MCF 10A (cell line): Measurements from ENCODE around the gene MAT2A. TPM values are rescaled to one million over a fixed set of nuclear protein-coding genes. Genes with fewer than 3 reads are reported as not detected.
A peak's percentile ranks its signal among the peaks of the same experiment; 100 is the strongest.
"Not testable (repeated sequence)": the region's sequence is repeated elsewhere in the genome, so short reads cannot be mapped to it uniquely, and the experiment has no call there.

Experiments
- BruUV-seq: library from RNA; stranded (reverse); fragments of 400-500 nt; replicated peaks from 2 replicates; lab custom pipeline; 2021; lab: Mats Ljungman, UMichigan
- CTCF ChIA-PET: fragments of 300-600 bp; sonication (Branson Sonifier 250); formaldehyde crosslinking; extraction: SDS; loops from one replicate; lab custom pipeline; 2021; ENCODE audit warnings: antibody characterized with exemption, inconsistent platforms; lab: Yijun Ruan, JAX
- POLR2A ChIA-PET: fragments of 300-600, 350-650 bp; sonication (Branson Sonifier 250); formaldehyde crosslinking; extraction: SDS; loops from one replicate; lab custom pipeline; 2020; ENCODE audit warnings: antibody characterized with exemption, inconsistent platforms; lab: Yijun Ruan, JAX
- DNase-seq: peaks from one replicate; pipeline ENCODE4 v3.0.0-alpha.2; 2018; ENCODE audit not compliant: unreplicated experiment
- H3K27ac Mint-ChIP-seq: one replicate; pipeline ENCODE4 v1.8.0; 2022; ENCODE audit warnings: mild to moderate bottlenecking, low read depth, mixed read lengths; ENCODE audit not compliant: unreplicated experiment
- H3K27me3 Mint-ChIP-seq: one replicate; pipeline ENCODE4 v1.8.0; 2022; ENCODE audit warnings: mixed read lengths; ENCODE audit not compliant: insufficient read depth, unreplicated experiment
- H3K36me3 Mint-ChIP-seq: one replicate; pipeline ENCODE4 v1.8.0; 2022; ENCODE audit warnings: mild to moderate bottlenecking, moderate library complexity, mixed read lengths; ENCODE audit not compliant: insufficient read depth, unreplicated experiment
- H3K4me1 Mint-ChIP-seq: one replicate; pipeline ENCODE4 v1.8.0; 2022; ENCODE audit warnings: mixed read lengths; ENCODE audit not compliant: insufficient read depth, unreplicated experiment
- H3K4me3 Mint-ChIP-seq: one replicate; pipeline ENCODE4 v1.8.0; 2022; ENCODE audit warnings: mild to moderate bottlenecking, moderate library complexity, mixed read lengths; ENCODE audit not compliant: unreplicated experiment
- H3K9me3 Mint-ChIP-seq: one replicate; pipeline ENCODE4 v1.8.0; 2022; ENCODE audit warnings: mixed read lengths; ENCODE audit not compliant: unreplicated experiment
- CTCF ChIP-seq: fragments of 200-600 bp; IDR thresholded peaks from one replicate; pipeline ENCODE4 v1.8.0; 2022; ENCODE audit warnings: antibody characterized with exemption, mild to moderate bottlenecking; ENCODE audit not compliant: unreplicated experiment
- intact Hi-C: fragments of 100-400 bp; cut with micrococcal nuclease; formaldehyde crosslinking; loops from 2 replicates; pipeline ENCODE4 v1.14.1; 2022
- total RNA-seq: library from RNA; stranded (reverse); gene quantifications from 2 replicates; pipeline ENCODE4 v1.2.3, GENCODE V29; 2022

MAT2A gene
- total RNA-seq, 1 experiment from 2014 or later = 366 TPM

GRCh38 chr2:85557130-85557529, 18.2 kb downstream of the MAT2A start:
- CTCF ChIA-PET = interaction anchor here (0.6 to 12.7 kb wide), 7 partner anchors 11 to 258 kb away, joined by 3 to 293 read pairs (median 5); partner anchors contain the start of gene SH2D6
- POLR2A ChIA-PET = interaction anchor here (1.2 to 3.3 kb wide), 6 partner anchors 11 to 144 kb away, joined by 3 to 21 read pairs (median 7); partner anchors contain the start of genes MAT2A and VAMP8

DNA sequence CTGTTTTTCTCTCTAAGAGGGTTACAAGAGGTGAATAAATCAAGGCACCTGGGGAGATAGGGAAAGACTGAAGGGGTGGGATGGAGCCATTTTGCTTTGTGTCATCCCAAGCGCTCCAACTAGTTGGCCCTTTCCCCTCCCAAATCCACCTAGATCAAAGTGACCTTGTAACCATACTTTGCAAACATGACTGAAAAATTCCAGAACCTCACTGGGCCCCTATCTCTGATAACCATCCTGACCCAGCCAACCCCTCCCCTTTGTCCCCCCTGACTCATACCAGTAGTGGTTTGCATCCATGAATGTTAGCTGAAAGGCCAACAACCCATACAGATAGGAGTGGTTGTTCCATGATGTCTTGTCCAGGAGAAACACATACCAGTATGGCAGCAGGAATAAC, 19.2 kb downstream of the MAT2A start:
- intact Hi-C loops = no loop called here
- CTCF ChIA-PET = interaction anchor here (0.5 to 4.9 kb wide), 2 partner anchors 21 to 138 kb away, joined by 3 to 30 read pairs; no protein-coding TSS in a partner anchor
- H3K4me1 Mint-ChIP-seq = peaks cover 6% of the 10 kb centered on the region
- H3K27me3 Mint-ChIP-seq = no peaks in the 10 kb centered on the region
- no peaks in the 10 kb centered on the region for H3K9me3 Mint-ChIP-seq
- no peak for DNase-seq
- H3K27ac Mint-ChIP-seq = peak overlapping the region; percentile 39
- peaks cover 15% of the 10 kb centered on the region for H3K36me3 Mint-ChIP-seq
- TF ChIP-seq CTCF = no peak
- POLR2A ChIA-PET = interaction anchor here (1.1 to 4.6 kb wide), 2 partner anchors 19 to 139 kb away, joined by 3 to 36 read pairs; partner anchors contain the start of gene VAMP8
- H3K4me3 Mint-ChIP-seq = no peak overlapping the region
- BruUV-seq = no TSS peak

More at GRCh38 chr2:85557130-85557529, 18.2 kb downstream of the MAT2A start:
- peaks cover 23% of the 10 kb centered on the region for H3K36me3 Mint-ChIP-seq
- H3K27ac Mint-ChIP-seq = no peak overlapping the region
- no peak for DNase-seq
- no peaks in the 10 kb centered on the region for H3K9me3 Mint-ChIP-seq
- intact Hi-C loops = no loop called here
- TF ChIP-seq CTCF = no peak
- no TSS peak for BruUV-seq
- H3K27me3 Mint-ChIP-seq = no peaks in the 10 kb centered on the region
- H3K4me3 Mint-ChIP-seq = no peak overlapping the region
- H3K4me1 Mint-ChIP-seq = peaks cover 6% of the 10 kb centered on the region

DNA sequence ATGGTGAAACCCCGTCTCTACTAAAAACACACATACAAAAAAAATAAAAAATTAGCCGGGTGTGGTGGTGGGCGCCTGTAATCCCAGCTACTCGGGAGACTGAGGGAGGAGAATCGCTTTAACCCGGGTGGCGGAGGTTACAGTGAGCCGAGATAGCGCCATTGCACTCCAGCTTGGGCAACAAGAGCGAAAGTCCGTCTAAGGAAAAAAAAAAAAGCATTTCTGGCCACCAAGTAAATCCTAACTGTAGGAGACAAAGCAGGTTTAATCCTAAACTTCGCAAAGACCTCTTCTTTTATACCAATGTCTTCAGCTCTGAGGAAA, 21.4 kb downstream of the MAT2A start:
- Mint-ChIP-seq H3K4me3 (peak overlapping the region; percentile 97), H3K27ac (peak overlapping the region; percentile 93)
- not testable (repeated sequence) for DNase-seq, H3K27me3 Mint-ChIP-seq, BruUV-seq, H3K4me1 Mint-ChIP-seq, H3K36me3 Mint-ChIP-seq, H3K9me3 Mint-ChIP-seq
- intact Hi-C loops = loop anchor here (5.0 kb wide), 1 partner anchor 42 kb away; the partner anchor contains the start of gene TMEM150A
- ChIA-PET POLR2A (interaction anchor here (0.6 to 4.6 kb wide), 17 partner anchors 10 to 233 kb away, joined by 3 to 36 read pairs (median 7); partner anchors contain the start of genes ELMOD3, MAT2A, RETSAT and RNF181), CTCF (interaction anchor here (0.6 to 4.9 kb wide), 8 partner anchors 10 to 206 kb away, joined by 3 to 30 read pairs (median 4); partner anchors contain the start of genes ELMOD3, RETSAT and USP39)

GRCh38 chr2:85560812-85561279, 21.9 kb downstream of the MAT2A start:
- Mint-ChIP-seq H3K27me3 (no peaks in the 10 kb centered on the region), H3K36me3 (peaks cover 4% of the 10 kb centered on the region), H3K4me3 (peak overlapping the region; percentile 97), H3K9me3 (no peaks in the 10 kb centered on the region), H3K27ac (peak overlapping the region; percentile 93), H3K4me1 (peaks cover 6% of the 10 kb centered on the region)
- DNase-seq = no peak
- TSS peak; percentile 46 for BruUV-seq
- POLR2A ChIA-PET = interaction anchor here (0.5 to 4.6 kb wide), 24 partner anchors 8 to 462 kb away, joined by 3 to 36 read pairs (median 6); partner anchors contain the start of genes ELMOD3, MAT2A, RETSAT and RNF181
- CTCF ChIA-PET = interaction anchor here (0.8 to 4.9 kb wide), 6 partner anchors 10 to 140 kb away, joined by 3 to 30 read pairs (median 4); partner anchors contain the start of gene USP39
- intact Hi-C loops = loop anchor here (5.0 kb wide), 1 partner anchor 41 kb away; the partner anchor contains the start of gene TMEM150A
- TF ChIP-seq CTCF = no peak
